ENCODE data around the gene BBS12.

Gene BBS12

DNA sequence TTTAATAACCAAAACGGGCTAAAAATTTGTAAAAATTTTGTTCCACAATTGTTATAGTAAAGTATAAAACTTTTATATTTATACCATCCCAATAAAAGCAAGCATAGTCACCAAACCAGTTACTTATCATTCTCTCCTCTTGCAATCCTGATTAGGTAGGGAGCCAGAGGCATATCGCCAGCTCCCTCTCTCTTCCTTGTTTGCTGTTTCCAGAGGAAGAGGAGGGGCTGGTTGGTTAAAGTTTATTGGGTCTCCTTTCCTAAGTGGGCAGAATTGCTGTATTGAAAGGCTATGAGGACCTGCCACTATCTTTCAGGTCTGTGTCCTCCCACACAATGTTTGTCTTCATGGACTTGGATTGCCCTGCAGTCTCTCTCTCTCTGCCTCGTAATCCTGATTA, 29.6 kb upstream of the BBS12 start:
- Histone ChIP-seq H3K27ac (ENCODE audit: low read length) (no peak overlapping the region), H3K4me3 (ENCODE audit: low read length) (no peak overlapping the region), H3K9me3 (ENCODE audit: control insufficient read depth, low read depth, low read length) (no peaks in the 10 kb centered on the region), H3K4me1 (ENCODE audit: control insufficient read depth, low read depth, low read length) (no peaks in the 10 kb centered on the region), H3K9ac (ENCODE audit: low read length) (no peak overlapping the region), H3K27me3 (ENCODE audit: control insufficient read depth, insufficient read depth, low read length) (no peaks in the 10 kb centered on the region), H3K36me3 (ENCODE audit: control insufficient read depth, low read depth, low read length) (no peaks in the 10 kb centered on the region)

DNA sequence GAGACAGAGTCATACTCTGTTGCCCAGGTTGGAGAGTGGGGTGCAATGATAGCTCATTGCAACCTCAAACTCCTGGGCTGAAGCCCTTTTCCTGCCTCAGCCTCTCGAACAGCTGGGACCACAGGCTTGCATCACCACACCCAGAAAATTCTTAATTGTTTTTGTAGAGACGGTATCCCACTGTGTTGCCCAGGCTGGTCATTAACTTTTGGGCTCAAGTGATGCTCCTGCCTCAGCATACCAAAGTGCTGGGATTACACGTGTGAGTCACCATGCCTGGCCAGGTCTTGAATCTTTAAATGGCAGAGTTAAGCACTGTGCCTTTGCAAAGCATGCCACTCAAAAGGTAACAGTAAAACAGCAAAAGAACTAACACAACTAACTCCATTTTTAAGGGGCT, 28.6 kb upstream of the BBS12 start:
- H3K9me3 ChIP-seq (ENCODE audit: control insufficient read depth, low read depth, low read length), result no peaks in the 10 kb centered on the region
- H3K4me1 ChIP-seq (ENCODE audit: control insufficient read depth, low read depth, low read length), result no peaks in the 10 kb centered on the region
- H3K27me3 ChIP-seq (ENCODE audit: control insufficient read depth, insufficient read depth, low read length), result no peaks in the 10 kb centered on the region
- H3K9ac ChIP-seq (ENCODE audit: low read length), result no peak overlapping the region
- H3K36me3 ChIP-seq (ENCODE audit: control insufficient read depth, low read depth, low read length), result no peaks in the 10 kb centered on the region
- H3K4me3 ChIP-seq (ENCODE audit: low read length), result no peak overlapping the region
- no peak overlapping the region for H3K27ac ChIP-seq (ENCODE audit: low read length)

DNA sequence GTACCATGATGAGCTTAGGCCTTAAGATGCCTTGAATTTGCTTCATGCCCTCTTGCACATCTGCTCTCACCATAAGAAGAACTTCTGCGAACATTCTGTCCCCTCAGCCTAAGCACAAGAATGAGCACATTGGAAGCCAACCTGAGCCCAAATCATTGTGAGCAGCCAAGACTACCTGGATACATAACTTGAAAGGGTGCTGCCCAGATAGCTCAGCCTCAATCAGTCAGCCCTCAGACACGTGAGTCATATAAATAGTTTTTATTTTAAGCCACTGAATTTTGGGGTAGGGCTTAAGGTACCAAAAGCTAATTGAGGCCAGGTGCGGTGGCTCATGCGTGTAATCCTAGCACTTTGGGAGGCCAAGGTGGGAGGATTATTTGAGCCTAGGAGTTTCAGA, 27.5 kb upstream of the BBS12 start:
- H3K27ac ChIP-seq (ENCODE audit: low read length), result no peak overlapping the region
- H3K36me3 ChIP-seq (ENCODE audit: control insufficient read depth, low read depth, low read length), result no peaks in the 10 kb centered on the region
- H3K9ac ChIP-seq (ENCODE audit: low read length), result no peak overlapping the region
- no peaks in the 10 kb centered on the region for H3K4me1 ChIP-seq (ENCODE audit: control insufficient read depth, low read depth, low read length)
- H3K9me3 ChIP-seq (ENCODE audit: control insufficient read depth, low read depth, low read length), result no peaks in the 10 kb centered on the region
- H3K4me3 ChIP-seq (ENCODE audit: low read length), result no peak overlapping the region
- no peaks in the 10 kb centered on the region for H3K27me3 ChIP-seq (ENCODE audit: control insufficient read depth, insufficient read depth, low read length)

DNA sequence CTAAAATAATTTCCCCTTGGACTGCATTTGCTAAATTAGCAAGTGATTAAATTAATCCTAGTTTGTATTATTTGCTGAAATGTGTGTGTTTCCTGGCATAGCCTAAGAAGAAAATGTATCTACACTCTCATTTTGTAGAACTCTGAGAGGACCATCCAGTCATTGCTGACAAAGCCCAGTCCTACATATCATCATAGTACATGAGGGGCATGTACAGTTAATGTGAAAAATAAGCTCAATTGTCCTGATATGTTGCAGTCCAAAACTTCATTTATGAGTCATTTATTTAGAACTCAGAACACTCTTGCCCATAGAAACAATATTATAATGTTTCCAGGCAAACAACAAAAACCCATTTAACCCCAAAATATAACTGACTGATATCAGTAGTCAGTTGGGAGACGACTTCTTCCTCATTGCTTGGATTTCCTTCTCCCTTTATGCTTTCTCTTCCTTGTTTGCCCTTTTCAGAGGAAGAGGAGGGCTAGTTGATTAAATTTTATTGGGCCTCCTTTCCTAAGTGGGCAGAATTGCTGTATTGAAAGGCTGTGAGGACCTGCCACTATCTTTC, 26.9 kb upstream of the BBS12 start:
- Histone ChIP-seq H3K4me3 (ENCODE audit: low read length) (no peak overlapping the region), H3K9ac (ENCODE audit: low read length) (no peak overlapping the region), H3K4me1 (ENCODE audit: control insufficient read depth, low read depth, low read length) (no peaks in the 10 kb centered on the region), H3K27ac (ENCODE audit: low read length) (no peak overlapping the region), H3K27me3 (ENCODE audit: control insufficient read depth, insufficient read depth, low read length) (no peaks in the 10 kb centered on the region), H3K9me3 (ENCODE audit: control insufficient read depth, low read depth, low read length) (no peaks in the 10 kb centered on the region), H3K36me3 (ENCODE audit: control insufficient read depth, low read depth, low read length) (no peaks in the 10 kb centered on the region)

DNA sequence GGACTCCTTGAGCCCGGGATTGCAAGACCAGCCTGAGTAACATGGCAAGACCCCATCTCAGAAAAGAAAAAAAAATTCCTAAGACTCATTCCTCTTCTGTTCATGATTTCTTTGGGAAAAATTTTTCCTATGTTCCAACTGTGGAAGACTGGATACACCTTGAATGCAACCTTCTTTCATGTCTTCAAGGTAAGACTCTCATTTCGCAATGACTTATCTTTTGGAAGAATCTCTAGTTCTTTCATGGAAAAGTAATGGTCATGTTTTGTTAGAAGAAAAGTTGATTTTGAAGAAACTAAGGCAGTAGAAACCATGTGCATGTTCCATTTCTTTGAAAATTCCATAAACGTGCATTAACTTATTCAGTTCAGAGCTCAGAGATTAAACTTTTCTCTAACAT, 26.0 kb upstream of the BBS12 start:
- no peaks in the 10 kb centered on the region for H3K36me3 ChIP-seq (ENCODE audit: control insufficient read depth, low read depth, low read length)
- no peak overlapping the region for H3K4me3 ChIP-seq (ENCODE audit: low read length)
- no peaks in the 10 kb centered on the region for H3K27me3 ChIP-seq (ENCODE audit: control insufficient read depth, insufficient read depth, low read length)
- no peak overlapping the region for H3K27ac ChIP-seq (ENCODE audit: low read length)
- H3K9ac ChIP-seq (ENCODE audit: low read length), result no peak overlapping the region
- no peaks in the 10 kb centered on the region for H3K4me1 ChIP-seq (ENCODE audit: control insufficient read depth, low read depth, low read length)
- H3K9me3 ChIP-seq (ENCODE audit: control insufficient read depth, low read depth, low read length), result no peaks in the 10 kb centered on the region

DNA sequence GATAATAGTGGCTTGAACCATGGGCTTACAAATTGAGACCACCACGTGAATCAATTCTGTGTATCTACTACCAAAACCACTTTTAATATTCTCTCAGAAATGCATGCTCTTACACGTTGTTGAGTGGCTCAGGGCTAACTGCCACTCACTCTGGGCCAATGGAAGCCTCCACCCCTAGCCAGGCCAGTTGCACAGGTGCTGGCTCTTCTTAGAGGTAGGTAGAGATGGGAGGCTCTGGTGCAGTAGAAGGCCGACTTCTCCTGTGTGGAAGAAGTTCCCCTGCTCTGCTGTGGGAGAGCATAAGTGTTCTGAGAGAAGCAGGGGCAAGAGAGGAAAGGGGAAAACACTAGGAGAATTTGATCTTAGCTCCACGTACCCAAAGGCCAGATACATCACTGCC, 25.0 kb upstream of the BBS12 start:
- no peaks in the 10 kb centered on the region for H3K36me3 ChIP-seq (ENCODE audit: control insufficient read depth, low read depth, low read length)
- no peaks in the 10 kb centered on the region for H3K9me3 ChIP-seq (ENCODE audit: control insufficient read depth, low read depth, low read length)
- no peaks in the 10 kb centered on the region for H3K27me3 ChIP-seq (ENCODE audit: control insufficient read depth, insufficient read depth, low read length)
- no peak overlapping the region for H3K4me3 ChIP-seq (ENCODE audit: low read length)
- H3K27ac ChIP-seq (ENCODE audit: low read length), result no peak overlapping the region
- H3K9ac ChIP-seq (ENCODE audit: low read length), result no peak overlapping the region
- no peaks in the 10 kb centered on the region for H3K4me1 ChIP-seq (ENCODE audit: control insufficient read depth, low read depth, low read length)

DNA sequence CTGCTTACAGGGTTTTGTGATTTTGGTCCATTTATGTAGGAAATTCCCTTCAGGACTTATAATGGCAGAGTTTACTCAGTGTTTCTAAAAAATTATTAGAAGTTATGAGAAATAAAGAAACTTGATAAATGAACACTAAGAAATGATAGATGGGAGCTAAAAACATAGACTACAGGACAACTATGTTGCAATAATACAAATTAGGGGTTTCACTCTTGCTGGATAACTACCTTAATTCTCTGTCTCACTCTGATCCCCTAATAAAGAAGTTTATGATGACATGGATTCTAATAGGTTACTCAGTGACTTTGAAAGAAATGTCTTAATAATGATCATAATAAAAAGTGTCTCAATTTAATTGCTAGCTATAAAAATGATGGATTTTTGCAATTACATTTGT, 23.3 kb upstream of the BBS12 start:
- Histone ChIP-seq H3K27ac (ENCODE audit: low read length) (no peak overlapping the region), H3K27me3 (ENCODE audit: control insufficient read depth, insufficient read depth, low read length) (no peaks in the 10 kb centered on the region), H3K4me3 (ENCODE audit: low read length) (no peak overlapping the region), H3K36me3 (ENCODE audit: control insufficient read depth, low read depth, low read length) (no peaks in the 10 kb centered on the region), H3K9ac (ENCODE audit: low read length) (no peak overlapping the region), H3K9me3 (ENCODE audit: control insufficient read depth, low read depth, low read length) (no peaks in the 10 kb centered on the region), H3K4me1 (ENCODE audit: control insufficient read depth, low read depth, low read length) (no peaks in the 10 kb centered on the region)

DNA sequence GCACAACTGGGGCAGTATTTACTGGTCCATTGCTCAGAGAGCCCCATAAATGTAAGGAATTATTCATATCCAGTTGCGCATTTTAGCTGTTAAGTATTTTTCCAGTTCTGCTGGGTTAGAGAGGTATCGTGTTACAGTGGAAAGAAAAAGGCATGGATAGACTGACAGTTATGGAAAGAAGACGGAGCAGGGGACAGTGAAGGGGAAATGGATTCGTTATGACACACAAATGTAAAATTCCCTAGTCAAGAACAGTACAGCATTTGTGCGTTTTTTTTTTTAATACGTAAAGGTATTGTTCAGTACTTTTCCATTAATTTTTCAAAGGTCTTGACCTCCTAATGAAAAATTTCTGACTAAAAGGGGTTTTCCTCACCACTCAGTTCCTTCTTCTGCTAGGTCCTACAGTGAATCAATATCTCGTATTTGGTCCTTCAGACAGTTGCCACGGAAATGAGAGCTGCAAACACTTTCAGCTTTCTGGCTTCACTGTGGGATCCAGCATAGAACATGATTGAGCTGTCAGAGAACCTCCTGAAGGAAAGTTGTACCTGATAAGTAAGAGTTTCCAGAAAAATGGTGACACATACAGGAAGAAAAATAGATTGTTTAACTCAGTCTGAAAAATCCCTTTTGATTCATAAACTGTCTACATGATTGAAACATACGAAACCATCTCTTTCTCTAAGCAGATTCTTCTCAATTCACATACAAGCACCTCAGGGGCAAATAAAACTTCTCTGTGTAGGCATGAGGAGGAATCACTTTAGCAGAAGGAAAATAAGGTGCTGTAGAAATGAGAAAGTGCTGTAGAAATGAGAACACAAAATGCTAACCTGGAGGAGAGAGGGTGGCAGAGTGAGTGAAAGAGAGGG, 21.8 kb upstream of the BBS12 start:
- Histone ChIP-seq H3K27me3 (ENCODE audit: control insufficient read depth, insufficient read depth, low read length) (no peaks in the 10 kb centered on the region), H3K36me3 (ENCODE audit: control insufficient read depth, low read depth, low read length) (no peaks in the 10 kb centered on the region), H3K4me1 (ENCODE audit: control insufficient read depth, low read depth, low read length) (no peaks in the 10 kb centered on the region), H3K4me3 (ENCODE audit: low read length) (no peak overlapping the region), H3K9ac (ENCODE audit: low read length) (no peak overlapping the region), H3K9me3 (ENCODE audit: control insufficient read depth, low read depth, low read length) (no peaks in the 10 kb centered on the region), H3K27ac (ENCODE audit: low read length) (no peak overlapping the region)

DNA sequence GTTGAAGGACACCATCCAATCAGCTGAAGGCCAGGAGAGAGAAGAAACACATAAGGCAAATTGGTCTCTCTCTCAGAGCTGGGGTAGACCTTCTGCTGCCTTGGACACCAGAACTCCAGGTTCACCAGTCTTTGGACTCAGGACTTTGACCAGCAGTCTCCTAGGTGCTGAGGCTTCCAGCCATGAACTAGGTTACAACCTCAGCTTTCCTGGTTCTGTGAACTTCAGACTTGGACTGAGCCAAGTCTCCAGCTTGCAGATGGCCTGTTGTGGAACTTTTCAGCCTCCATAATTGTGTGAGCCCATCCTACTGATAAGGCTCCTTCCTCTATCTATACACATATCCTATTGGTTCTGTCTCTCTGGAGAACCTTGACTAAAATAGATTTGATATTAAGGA, 20.6 kb upstream of the BBS12 start:
- Histone ChIP-seq H3K27ac (ENCODE audit: low read length) (no peak overlapping the region), H3K27me3 (ENCODE audit: control insufficient read depth, insufficient read depth, low read length) (no peaks in the 10 kb centered on the region), H3K4me3 (ENCODE audit: low read length) (no peak overlapping the region), H3K9ac (ENCODE audit: low read length) (no peak overlapping the region), H3K9me3 (ENCODE audit: control insufficient read depth, low read depth, low read length) (no peaks in the 10 kb centered on the region), H3K36me3 (ENCODE audit: control insufficient read depth, low read depth, low read length) (no peaks in the 10 kb centered on the region), H3K4me1 (ENCODE audit: control insufficient read depth, low read depth, low read length) (no peaks in the 10 kb centered on the region)

DNA sequence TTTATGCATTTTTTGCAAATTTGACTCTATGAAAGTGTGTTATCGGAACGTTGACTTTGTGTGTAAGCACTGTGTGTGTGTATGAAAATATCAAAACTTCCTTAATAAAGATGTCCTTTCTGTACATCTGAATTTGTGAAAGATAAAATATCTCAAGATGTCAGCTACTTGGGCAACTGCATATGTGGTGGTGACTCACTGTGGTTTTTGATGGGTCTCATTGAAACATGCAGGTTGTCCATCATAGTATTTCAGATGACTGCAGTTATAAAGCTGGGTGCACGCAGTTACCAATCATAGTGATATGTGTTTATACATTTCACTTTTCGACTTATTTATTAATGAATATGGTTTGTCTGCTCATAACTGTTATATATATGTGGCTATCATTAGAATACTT, 19.7 kb upstream of the BBS12 start:
- Histone ChIP-seq H3K9me3 (ENCODE audit: control insufficient read depth, low read depth, low read length) (no peaks in the 10 kb centered on the region), H3K4me3 (ENCODE audit: low read length) (no peak overlapping the region), H3K27me3 (ENCODE audit: control insufficient read depth, insufficient read depth, low read length) (no peaks in the 10 kb centered on the region), H3K27ac (ENCODE audit: low read length) (no peak overlapping the region), H3K36me3 (ENCODE audit: control insufficient read depth, low read depth, low read length) (no peaks in the 10 kb centered on the region), H3K4me1 (ENCODE audit: control insufficient read depth, low read depth, low read length) (no peaks in the 10 kb centered on the region), H3K9ac (ENCODE audit: low read length) (no peak overlapping the region)

DNA sequence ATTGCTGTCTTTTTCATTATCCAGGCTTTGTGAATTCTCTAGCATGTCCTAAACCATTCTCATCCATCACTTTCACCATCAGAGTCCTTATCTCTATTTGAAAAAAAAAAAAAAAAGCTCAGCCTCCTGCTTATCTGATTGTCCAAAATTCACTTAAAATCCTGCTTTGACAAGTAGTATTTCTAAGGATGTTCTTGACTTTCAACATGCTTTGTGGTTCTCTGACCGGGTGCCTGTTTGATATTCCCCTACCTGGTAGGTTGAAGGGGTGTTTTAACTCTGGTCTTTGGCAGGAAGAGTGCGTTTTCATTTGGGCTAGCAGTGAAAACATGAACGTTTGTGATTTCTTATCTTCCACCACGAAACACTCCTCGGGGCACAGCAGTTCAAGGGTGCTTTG, 17.3 kb upstream of the BBS12 start:
- Histone ChIP-seq H3K27me3 (ENCODE audit: control insufficient read depth, insufficient read depth, low read length) (no peaks in the 10 kb centered on the region), H3K27ac (ENCODE audit: low read length) (no peak overlapping the region), H3K9ac (ENCODE audit: low read length) (no peak overlapping the region), H3K36me3 (ENCODE audit: control insufficient read depth, low read depth, low read length) (no peaks in the 10 kb centered on the region), H3K9me3 (ENCODE audit: control insufficient read depth, low read depth, low read length) (no peaks in the 10 kb centered on the region), H3K4me3 (ENCODE audit: low read length) (no peak overlapping the region), H3K4me1 (ENCODE audit: control insufficient read depth, low read depth, low read length) (no peaks in the 10 kb centered on the region)

DNA sequence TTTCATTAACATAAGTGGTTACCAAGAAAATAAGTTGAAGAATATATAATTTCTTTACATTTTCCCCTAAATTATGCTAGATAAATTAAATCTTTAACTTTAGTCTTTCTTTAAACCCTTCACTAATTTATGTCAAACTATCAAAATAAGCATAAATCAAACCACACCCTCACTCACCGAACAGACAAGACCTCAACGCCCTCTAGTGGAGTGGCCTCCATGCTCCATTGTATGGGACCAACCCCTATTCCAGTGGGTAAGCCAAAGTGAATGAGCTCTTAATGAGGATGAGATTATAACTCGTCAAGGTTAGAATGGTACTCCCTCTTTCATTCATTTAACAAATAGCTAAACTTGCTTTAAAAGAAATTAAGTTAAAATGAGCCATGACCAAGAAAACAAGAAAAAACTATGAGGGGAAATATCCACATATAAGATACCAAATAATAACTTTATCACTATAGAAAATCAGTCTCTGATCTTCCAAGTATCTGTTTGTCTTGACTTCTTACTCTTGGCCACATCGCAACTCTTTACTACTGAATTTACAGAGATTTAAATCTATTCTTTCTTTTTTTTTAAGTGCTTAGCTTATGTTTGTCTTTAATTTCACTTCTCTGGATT, 15.6 kb upstream of the BBS12 start:
- H3K4me3 ChIP-seq (ENCODE audit: low read length), result no peak overlapping the region
- H3K4me1 ChIP-seq (ENCODE audit: control insufficient read depth, low read depth, low read length), result no peaks in the 10 kb centered on the region
- no peaks in the 10 kb centered on the region for H3K27me3 ChIP-seq (ENCODE audit: control insufficient read depth, insufficient read depth, low read length)
- H3K9me3 ChIP-seq (ENCODE audit: control insufficient read depth, low read depth, low read length), result no peaks in the 10 kb centered on the region
- no peak overlapping the region for H3K9ac ChIP-seq (ENCODE audit: low read length)
- H3K27ac ChIP-seq (ENCODE audit: low read length), result no peak overlapping the region
- H3K36me3 ChIP-seq (ENCODE audit: control insufficient read depth, low read depth, low read length), result no peaks in the 10 kb centered on the region

Data from iPS-18a (cell line).